Measurements from ENCODE around the gene DYRK1A.

Gene DYRK1A

DNA sequence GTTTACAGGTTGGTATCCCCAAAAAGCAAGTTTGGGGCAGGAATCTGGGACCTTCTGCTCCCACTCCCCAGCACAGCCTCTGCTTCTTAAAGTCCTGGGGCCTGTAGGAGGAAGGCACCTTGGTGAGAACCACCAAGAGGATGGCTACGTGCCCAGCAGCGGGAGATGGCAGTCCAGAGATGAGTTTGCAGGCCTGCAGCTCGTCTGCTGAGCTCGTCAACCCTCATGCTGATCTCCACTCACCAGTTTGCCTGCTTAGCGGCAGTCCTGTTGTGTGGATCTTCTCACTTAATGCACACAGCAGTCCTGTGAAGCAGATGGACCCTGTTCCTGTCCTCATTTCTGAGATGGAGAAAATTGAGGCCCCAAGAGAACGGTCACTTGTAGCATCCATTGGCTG is 160.5 kb downstream of the DYRK1A start:
- TF ChIP-seq, protein P1, sequence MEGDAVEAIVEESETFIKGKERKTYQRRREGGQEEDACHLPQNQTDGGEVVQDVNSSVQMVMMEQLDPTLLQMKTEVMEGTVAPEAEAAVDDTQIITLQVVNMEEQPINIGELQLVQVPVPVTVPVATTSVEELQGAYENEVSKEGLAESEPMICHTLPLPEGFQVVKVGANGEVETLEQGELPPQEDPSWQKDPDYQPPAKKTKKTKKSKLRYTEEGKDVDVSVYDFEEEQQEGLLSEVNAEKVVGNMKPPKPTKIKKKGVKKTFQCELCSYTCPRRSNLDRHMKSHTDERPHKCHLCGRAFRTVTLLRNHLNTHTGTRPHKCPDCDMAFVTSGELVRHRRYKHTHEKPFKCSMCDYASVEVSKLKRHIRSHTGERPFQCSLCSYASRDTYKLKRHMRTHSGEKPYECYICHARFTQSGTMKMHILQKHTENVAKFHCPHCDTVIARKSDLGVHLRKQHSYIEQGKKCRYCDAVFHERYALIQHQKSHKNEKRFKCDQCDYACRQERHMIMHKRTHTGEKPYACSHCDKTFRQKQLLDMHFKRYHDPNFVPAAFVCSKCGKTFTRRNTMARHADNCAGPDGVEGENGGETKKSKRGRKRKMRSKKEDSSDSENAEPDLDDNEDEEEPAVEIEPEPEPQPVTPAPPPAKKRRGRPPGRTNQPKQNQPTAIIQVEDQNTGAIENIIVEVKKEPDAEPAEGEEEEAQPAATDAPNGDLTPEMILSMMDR (IDR thresholded peaks at IDR 0.05; ENCODE audit: borderline replicate concordance, control extremely low read depth, extremely low read depth, insufficient read depth, missing control alignments) = no peak
- in situ Hi-C loops (cut with MboI; ENCODE audit: low sequenced_read_pairs, unreplicated experiment) = no loop called here
- no peak for DNase-seq (ENCODE audit: low spot score)

DNA sequence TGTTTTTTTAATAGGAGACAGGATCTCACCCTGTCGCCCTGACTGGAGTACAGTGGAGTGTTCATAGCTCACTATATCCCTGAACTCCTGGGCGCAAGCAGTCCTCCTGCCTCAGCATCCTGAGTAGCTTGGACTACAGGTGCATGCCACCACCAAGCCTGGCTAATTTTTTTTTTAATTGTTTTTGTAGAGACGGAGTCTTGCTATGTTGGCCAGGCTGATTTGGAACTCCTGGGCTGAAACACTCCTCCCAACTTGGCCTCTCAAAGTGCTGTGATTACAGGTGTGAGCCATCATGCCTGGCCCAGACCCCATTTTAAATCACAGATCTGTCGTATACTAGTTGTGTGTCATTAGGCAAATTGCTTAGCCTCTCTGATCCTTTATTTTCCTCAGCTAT is 161.1 kb downstream of the DYRK1A start:
- TF ChIP-seq, protein P1 (IDR thresholded peaks at IDR 0.05; ENCODE audit: borderline replicate concordance, control extremely low read depth, extremely low read depth, insufficient read depth, missing control alignments) = no peak
- DNase-seq (ENCODE audit: low spot score) = no peak
- in situ Hi-C loops (cut with MboI; ENCODE audit: low sequenced_read_pairs, unreplicated experiment) = no loop called here

DNA sequence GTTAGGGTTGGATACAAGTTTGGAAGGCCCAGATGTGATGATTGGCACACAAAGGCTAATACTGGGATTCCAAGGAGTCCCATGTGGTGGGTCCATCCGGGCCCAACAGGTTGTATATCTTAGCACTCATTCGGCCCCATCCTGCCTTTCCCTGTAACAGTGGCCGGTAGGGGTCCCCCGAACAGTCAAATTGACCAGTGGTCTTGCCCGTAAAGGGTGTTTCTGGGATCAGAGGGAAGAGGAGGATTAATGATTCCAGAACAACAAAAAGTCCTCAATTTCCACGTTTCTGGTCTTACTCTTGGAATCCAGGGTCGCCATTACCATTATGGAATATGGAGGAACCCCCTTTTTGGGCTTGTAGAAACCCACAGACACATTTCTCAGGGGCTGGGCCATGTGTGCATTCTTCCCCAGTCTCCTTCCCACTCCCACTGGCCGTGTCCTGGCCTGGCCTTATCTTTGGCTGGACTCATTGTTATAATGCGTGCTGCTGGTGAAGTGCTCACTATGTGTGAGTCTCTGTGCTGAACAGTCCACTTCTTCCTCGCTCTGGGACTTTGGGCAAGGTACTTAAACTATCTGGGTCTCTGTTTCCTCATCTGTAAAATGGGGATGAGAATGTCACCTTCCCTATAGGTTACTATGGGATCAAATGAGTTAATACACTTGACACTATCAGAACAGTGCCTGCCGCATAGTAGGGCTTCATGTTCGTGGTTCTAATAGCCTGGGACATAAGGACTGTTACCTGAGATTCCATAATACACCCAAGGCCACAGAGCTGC is 161.8 kb downstream of the DYRK1A start:
- DNase-seq (ENCODE audit: low spot score) = no peak
- TF ChIP-seq, protein P1 (IDR thresholded peaks at IDR 0.05; ENCODE audit: borderline replicate concordance, control extremely low read depth, extremely low read depth, insufficient read depth, missing control alignments) = no peak
- in situ Hi-C loops (cut with MboI; ENCODE audit: low sequenced_read_pairs, unreplicated experiment) = no loop called here

DNA sequence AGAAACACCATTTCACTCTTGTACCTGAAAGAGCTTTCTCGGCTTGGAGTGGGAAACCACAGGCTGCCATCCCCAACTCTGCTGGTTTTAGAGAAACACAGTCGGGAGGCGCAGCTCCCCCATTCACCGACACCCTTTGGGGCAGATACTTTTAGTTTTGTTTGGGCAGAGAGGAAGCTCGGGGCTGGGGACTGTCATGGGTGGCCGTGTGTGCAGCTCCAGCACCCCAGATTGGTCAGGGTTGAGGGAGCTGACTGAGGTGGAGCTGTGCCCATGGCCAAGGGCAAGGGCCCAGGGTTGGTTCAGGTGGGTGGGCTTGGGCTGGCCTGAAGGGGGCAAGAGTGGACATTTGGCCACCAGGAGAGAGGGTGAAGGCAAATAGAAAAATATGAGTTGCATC is 163.1 kb downstream of the DYRK1A start:
- in situ Hi-C loops (cut with MboI; ENCODE audit: low sequenced_read_pairs, unreplicated experiment) = no loop called here
- TF ChIP-seq, protein P1 (IDR thresholded peaks at IDR 0.05; ENCODE audit: borderline replicate concordance, control extremely low read depth, extremely low read depth, insufficient read depth, missing control alignments) = no peak

DNA sequence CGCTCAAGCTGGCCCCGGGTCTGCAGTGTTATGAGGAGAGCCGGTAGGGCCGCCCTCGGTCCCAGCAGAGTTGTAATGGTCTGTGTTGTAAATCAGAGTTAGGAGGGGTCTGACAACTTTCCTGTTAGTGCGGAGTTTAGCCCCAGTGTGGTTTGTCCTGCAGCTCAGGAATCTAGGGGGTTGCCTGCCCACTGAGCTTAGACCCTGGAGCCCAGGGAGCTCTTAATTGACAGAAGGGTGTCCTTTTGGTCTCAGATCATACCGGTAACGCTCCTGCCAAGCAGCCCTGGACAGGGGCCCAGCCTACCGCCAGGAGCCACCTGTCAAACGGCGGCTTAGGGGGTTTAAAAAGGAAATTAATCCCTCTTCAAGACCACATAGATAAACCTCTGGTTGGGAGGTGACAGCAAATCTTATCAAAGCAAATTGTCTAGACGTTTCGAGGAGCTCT is 164.4 kb downstream of the DYRK1A start:
- in situ Hi-C loops (cut with MboI; ENCODE audit: low sequenced_read_pairs, unreplicated experiment) = no loop called here
- TF ChIP-seq, protein P1 (IDR thresholded peaks at IDR 0.05; ENCODE audit: borderline replicate concordance, control extremely low read depth, extremely low read depth, insufficient read depth, missing control alignments) = no peak

More for the DNA sequence above, 163.1 kb downstream of the DYRK1A start:
- DNase-seq (ENCODE audit: low spot score) = no peak

DNA sequence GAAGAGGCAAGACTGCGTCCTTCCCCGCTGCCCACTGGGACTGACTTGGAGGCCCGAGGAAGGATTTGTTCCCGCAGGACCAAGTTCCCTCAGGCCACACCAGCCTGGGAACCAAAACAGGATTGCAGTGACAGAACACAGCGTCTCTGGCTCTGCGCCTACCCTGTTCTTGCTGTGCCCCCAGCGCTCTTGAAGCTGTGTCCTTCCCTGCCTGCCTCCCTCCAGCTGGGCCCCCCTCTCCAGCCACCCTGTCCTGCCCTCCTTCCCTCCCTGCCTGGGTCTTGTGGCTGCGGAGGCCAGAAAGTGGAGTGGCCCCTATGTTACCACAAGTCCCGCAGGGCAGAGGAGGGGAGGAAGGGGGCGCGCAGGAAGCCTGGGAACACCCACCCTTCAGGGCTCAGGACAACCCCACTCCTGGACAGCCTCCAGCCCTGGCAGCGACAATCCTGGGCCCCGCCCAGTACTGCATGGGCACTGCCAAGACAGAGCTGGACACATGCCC is 164.9 kb downstream of the DYRK1A start:
- TF ChIP-seq, protein P1 (IDR thresholded peaks at IDR 0.05; ENCODE audit: borderline replicate concordance, control extremely low read depth, extremely low read depth, insufficient read depth, missing control alignments) = no peak
- in situ Hi-C loops (cut with MboI; ENCODE audit: low sequenced_read_pairs, unreplicated experiment) = no loop called here
- no peak for DNase-seq (ENCODE audit: low spot score)

More for the DNA sequence above, 164.4 kb downstream of the DYRK1A start:
- no peak for DNase-seq (ENCODE audit: low spot score)
